NCI-H1105 treated with DMSO at 0.1 percent for 48 hours (cell line): ENCODE results near the gene DSC1.
"Not testable (repeated sequence)": the region's sequence is repeated elsewhere in the genome, so short reads cannot be mapped to it uniquely, and the experiment has no call there.

Source experiments
- DNase-seq: peaks from one replicate; lab custom pipeline; 2025; lab: John Stamatoyannopoulos, UW

DSC1 gene, protein sequence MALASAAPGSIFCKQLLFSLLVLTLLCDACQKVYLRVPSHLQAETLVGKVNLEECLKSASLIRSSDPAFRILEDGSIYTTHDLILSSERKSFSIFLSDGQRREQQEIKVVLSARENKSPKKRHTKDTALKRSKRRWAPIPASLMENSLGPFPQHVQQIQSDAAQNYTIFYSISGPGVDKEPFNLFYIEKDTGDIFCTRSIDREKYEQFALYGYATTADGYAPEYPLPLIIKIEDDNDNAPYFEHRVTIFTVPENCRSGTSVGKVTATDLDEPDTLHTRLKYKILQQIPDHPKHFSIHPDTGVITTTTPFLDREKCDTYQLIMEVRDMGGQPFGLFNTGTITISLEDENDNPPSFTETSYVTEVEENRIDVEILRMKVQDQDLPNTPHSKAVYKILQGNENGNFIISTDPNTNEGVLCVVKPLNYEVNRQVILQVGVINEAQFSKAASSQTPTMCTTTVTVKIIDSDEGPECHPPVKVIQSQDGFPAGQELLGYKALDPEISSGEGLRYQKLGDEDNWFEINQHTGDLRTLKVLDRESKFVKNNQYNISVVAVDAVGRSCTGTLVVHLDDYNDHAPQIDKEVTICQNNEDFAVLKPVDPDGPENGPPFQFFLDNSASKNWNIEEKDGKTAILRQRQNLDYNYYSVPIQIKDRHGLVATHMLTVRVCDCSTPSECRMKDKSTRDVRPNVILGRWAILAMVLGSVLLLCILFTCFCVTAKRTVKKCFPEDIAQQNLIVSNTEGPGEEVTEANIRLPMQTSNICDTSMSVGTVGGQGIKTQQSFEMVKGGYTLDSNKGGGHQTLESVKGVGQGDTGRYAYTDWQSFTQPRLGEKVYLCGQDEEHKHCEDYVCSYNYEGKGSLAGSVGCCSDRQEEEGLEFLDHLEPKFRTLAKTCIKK

DNA sequence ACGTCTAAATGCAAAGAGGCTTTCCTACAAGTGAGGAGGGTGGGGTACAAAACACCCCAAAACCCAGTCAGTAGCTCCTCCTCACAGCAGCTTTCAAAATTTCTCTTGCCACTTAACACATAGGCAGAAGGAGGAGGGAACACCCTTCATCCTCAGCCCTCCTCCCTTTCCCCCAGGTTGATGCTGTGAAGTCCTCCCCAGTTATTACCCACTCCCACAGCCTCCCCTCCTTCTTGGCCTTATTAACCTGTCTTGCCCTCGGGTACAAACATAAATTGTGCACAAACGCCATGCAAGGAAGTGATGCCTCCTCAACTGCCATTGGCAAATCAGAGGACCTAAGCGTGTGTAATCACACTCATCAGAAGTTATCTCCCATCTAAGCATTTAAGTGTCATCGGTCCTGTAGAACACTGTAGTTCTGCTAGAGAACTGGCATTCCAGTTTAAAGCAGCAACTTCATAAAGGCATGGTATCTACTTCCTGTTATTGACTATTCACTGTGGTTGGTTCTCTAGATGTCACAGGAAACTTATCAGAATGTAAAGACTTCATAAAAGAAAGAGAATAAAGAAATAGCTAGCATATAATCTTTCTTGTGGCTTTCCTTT is at the start of gene DSC1:
Gene DSC1, minus strand, starts transcription at position 32 of the 611 bp plus-strand sequence. CDS start 262 bp downstream, outside the sequence.
- no peak for DNase-seq

DNA sequence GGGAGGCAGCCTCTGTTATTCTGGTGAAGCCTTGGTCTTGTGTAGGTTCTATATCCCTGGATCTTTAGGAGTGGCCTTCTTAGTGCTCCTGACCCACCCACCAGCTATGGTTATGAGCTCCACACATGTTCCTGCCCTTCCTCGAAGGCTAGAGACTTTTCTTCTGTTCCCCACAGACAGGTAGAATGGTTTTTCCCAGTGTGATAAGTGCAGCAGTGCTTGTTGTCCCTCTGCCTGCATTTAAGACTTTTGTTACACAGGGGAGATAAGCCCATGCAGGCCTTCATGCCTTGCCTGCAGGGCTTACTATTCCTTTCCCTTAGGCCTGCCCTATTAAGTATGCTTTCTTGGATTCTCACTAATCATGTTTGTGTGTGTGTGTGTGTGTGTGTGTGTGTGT is 48.4 kb upstream of the DSC1 start:
- DNase-seq = no peak

DNA sequence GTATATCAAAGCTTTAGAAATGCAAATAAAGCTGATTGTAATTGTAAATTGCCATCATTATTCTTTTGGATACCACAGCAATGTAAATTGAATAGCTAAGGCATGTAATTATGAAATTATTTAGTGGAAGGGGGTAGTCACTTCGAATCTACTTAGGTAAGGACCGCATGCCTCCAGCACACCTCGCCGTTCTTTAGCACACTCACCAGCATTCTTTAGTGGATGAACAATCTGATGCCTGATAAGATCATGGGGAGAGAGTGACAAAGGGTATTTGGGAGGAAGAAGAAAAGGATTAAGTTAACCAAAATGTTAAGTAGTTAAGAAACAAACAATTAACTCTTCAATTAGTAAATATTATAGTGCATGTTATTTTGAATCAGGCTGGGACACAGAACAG is 46.4 kb upstream of the DSC1 start:
- DNase-seq = no peak

DNA sequence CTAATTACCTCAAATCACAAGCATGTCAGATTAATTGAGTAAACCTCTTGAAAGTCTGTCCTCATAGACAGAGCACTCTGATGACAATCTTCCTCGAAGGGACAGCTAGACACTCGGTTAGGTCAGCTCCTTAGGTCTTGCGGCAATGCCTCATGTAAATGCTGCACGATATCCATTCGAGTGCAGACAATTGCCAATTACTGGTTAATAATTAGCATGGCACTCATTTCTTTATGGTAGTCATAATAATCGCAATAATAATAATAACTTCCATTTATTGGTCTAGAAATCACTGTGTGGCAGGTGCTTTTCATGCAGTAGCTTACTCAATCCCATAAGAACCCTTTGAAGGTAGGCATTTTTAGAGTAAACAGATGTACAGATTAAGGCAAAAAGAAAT is 44.7 kb upstream of the DSC1 start:
- no peak for DNase-seq

DNA sequence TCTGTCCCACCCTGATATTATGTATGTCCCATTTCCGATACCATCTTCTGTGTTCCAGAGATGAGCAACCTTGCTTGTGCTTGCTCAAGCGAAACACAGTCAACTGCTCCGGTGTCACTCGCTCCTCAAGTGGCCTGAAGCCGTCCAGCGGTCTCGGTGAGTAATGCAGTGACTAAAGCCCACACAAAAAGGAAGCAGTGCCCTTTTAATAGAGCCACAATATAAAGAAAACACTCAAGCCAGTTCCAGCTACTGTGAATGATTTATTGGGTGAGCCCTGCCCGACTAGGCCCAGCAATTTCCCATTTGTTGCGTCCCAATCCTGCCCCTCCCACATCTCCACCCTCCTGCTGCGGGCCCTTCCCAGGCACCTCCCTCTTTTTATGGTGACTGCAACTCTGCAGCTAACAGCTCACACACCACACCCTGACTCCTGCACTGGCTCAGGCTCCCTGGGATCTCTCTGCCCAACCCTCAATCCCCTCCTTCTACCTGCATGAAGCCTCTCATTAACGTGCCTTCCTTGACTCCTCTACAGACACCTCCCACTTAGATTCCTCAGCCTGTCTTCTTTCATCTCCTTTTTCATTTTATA is 44.2 kb upstream of the DSC1 start:
- DNase-seq = peak; percentile 8

DNA sequence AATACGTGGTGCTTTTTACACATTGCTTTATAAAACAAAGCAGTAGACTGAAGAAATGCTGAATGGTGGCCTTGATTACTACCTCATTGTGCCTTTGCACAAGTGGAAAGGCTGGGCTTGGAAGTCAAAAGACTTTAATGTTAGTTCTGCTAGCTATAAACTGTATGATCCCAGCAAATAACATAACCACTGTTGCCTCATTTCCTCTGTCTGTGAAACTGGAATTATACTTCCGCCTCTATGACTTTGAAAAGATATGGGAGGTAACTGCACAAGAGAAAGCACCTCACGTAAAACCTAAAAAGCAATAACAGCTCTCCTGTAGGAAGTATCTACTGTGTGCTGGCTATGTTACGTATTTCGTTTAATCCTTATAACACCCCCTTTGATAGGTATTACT is 43.4 kb upstream of the DSC1 start:
- DNase-seq = no peak

DNA sequence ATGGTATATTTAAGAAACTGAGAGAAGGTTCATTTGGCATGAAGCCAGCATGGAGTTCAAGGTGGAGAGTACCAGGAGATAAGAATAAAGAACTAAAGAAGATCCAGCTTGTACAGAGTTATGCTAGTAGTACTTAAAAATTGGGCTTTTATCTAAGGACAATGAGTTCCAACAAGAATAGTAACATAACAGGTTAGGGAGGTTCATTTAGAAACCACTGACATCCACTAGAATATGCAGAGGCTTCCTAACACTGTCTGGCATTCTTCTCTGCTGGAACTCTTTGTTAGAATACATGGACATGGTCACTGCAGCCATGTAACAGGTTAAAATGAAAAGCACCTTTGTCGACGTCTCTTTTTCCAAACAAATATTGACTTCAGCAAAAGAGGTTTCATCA is 42.6 kb upstream of the DSC1 start:
- DNase-seq = no peak

DNA sequence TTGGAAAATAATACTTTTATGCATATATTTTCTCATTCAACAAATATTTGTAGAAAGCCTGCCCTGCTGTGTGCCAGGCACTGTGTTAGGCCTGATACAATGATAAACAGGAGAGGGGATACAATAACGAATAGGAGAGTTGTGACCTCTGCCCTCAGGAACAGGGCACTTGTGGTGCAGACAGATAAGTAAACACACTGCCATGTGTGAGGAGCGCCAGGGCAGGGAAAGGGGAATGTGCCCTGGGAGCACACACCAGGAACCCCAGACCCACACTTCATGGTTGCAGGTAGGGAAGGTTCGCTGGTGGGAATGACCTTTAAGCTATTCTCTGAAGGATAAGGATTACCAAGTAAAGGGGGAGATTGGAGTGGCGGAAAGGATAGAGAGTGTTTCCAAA is 42.2 kb upstream of the DSC1 start:
- no peak for DNase-seq

DNA sequence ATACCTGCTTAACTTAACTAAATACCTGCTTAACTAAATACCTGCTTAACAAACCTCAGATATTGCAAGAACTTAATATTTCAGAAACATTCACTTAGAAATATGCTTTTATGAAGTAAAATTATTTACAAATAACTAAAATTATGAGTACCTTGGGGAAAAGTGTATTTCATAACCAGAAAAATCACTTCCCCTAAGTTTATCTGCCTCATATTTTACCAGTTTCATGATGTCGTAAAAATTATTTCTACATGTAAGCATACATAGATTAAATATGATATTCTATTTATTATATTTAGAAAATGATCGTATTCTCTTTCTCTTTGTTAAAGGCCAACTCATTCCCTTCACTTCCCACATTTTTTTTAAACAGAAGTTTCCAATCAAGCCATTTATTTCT is 41.5 kb upstream of the DSC1 start:
- no peak for DNase-seq

DNA sequence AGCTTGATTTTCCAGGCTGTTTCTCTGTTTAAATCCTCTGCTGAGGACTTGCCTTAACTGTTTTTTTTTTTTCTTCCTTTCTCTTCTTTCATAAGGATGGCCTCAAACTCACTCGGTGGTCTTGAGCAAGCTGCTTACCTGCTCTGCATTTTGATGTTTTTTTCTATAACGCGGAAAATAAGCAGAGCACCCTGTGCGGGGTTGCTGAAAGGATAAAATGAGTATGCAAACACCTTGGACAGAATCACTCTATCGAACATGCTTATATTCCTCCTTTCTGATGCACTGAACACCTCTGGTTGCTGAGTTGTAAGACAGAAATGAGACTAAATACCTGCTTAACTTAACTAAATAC is 41.1 kb upstream of the DSC1 start:
- no peak for DNase-seq

DNA sequence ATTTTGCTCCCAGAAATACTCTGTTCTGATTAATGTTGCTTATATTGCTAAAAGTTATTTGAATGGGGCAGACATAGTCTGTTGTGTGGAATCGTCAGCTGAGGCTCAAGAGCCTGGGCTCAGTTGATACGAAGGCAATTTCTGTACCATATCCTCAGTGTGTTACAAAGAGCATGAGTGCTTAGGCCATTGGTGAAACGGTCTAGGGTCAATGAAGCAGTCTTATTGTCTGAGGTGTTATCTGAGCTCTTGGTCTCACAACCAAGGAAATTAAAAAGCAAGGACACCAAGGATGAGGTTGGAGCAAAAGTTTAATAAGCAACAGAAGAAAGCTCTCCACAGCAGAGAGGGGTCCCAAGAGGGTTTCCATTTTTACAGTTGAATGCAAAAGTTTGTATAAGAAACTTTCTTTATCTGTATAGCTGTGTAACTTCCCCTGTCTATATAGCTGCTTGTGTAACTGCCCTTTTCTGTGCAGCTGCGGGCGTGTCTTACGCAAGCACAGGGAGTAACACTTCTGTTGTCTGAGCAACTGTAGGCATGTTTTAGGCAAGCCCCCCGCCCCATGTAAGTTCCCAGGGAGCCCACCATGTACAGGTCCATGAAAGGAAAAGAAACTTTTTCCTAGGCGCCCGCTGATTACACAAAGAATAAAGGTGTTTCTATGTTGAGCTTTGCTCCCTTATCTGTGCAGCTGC is 40.6 kb upstream of the DSC1 start:
- no peak for DNase-seq

DNA sequence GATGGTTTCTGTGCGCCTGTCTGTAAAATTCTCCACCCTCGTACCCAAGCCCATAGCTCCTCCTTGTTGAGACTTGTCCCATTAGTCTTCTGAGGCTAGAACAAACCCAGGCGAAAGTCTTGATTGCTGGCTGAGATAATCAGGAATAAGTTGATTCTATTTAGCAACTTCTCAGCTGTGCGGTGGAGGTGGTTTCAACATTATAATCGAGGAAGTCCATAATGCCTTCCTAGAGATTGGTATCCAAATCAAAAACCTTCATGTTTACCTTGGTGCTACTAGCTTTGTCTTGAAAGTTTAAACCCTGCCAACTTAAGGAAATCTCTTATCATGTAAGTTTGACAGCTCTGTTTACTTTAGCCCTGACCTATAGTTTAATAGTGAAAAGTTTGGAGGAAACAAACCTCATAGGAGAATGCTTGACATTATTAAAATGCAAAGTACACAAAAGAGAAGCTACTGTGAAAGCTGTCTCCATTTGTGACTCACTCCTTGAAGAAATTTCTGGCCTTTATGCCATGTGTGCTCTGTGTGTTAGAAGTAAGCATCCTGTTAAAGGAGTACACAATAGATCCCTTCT is 36.6 kb upstream of the DSC1 start:
- DNase-seq = no peak

DNA sequence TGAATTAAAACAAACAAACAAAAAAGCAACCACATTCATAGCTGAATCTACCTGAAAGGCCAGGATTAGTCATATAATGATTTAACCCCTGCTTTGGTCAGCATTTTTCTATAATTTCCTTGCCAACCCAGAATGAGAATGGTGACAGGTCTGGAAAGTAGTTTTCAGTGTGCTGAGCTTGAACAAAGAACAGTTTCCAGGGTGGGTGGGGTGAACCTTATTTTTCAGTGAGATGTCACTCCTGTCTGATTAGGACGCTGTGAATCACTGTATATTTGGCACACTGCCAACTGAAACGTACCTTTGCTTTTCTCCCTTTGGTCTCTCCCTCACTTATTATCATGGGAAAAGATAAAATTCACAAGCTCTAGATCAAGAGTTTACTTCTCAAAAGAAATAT is 35.0 kb upstream of the DSC1 start:
- peak; percentile 50 for DNase-seq

DNA sequence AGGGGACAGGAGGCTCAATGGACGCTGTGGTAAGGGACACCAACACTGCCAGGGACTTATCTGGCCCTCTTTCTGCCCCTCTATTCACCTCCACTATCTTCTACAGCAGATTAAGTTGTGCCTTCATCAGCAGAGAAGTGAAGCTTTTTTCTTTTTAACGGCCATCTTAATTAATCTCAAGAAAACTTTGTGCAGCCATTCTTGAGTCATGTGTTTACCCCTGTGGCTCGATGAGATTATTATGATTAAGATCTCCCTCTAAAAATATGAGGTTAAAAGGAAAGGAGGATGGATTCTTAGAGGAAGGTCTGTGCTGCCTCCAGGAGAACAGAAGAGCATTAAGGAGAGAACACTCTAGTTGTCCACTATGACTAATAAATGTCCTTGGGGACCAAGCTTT is 32.4 kb upstream of the DSC1 start:
- no peak for DNase-seq

DNA sequence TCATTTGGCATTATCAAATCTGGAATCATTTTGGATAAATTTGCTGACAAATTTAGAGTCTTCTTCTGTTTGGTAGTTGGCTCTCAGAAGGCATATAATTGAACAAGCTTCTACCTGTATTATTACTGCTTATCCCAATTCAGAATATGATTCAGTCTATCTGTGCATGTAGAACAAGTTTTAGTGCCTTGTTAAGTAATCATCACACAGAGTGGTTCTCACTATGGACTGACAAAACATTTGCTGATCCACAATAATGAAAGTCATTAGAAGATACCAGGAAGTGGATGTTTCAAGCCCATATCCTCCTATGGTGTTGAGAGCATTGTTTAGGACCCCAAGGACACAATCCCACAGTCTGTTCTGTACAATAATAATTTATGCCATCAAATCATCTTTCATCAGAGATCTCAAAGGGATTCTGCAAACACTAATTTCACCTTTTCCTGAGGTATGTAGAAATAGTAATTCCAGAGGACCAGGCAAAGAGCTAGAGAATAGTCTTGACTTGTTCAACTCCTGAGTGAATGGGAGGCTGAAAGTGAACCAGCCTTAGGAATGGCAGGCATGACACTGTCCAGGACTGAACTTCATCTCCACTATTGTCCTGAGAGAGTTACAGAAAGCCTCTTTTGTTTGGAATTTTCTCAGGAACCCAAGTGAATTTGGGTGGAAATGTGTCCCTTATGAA is 29.6 kb upstream of the DSC1 start:
- no peak for DNase-seq

DNA sequence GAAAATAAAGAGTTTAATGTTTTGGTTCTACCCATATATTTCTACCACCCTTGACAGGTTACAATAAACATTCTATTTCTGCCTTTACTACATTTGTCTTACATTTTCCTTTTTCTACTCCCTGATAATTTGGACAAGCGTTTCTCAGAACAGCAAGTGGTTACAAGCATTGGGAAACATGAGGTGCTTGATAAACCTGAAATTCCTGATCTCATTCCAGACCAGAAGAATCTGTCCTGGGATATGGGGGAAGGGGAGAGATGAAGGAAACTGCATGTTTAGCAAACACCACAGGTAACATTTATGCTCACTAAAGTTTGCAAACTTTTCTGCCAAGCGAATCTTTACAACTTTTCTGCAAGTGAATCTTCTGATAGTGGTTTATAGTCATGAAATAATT is 28.3 kb upstream of the DSC1 start:
- no peak for DNase-seq

DNA sequence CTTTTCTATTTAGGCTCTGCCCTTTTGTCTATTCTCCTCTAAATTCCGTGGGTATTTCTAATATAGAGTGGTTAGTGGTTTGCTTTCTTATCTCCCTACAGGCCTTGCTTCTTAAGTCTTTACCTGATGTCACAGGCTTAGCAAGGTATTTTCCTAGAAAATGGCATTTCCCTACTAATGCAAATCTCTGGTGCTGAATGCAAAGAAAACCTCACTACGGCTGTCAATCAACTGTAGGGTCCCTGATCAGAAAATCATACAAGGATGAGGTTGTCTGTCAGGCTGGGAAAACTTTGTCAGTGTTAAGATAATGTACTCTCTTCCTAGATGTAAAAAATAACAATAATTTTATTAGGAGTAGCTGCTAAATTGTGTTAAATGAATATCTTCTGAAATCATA is 27.1 kb upstream of the DSC1 start:
- DNase-seq = no peak

DNA sequence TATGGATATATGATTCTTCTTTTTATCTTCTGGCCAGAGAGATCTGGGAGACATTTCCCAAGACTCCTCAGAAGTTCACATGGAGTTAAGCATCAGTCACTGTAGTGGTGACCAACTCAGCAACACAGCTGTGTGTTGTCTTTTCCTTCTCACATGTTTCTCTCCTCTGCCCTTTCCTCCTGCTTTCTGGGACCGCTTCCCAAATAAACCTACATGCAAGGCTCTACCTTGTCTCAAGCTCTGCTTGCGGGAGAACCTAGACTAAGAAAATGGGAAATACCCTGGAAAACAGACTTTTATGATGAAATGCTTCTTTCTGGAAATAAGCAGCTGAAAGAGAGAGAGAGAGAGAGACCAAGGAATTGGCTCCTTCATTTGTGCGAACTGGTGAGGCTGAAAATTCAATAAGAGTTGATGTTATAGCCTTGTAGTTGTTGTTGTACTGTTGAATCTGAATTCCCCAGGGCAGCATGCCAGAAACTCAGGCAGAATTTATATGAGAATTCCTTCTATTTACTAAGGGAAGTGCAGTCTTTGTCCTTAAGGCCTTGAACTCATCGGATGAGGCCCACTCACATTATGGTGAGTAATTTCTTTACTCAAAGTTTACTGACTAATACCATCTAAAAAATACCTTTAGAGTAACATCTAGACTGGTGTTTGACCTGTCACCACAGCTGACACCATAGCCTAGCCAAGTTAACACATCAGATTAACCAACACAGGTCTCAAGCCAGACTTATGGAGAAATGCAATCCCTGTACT is 22.7 kb upstream of the DSC1 start:
- no peak for DNase-seq

DNA sequence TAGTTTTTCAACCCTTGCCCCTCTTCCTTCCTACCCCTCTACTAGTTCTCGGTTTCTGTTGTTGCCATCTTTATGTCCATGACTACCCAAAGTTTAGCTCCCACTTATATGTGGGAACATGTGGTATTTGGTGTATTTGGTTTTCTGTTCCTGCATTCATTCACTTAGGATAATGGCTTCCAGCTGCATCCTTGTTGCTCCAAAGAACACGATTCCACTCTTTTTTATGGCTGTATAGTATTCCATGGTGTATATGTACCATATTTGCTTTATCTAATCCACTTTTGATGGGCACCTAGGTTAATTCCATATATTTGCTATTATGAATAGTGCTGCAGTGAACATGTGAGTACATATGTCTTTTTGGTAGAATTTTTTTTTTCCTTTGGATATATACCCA is 20.6 kb upstream of the DSC1 start:
- DNase-seq = no peak

DNA sequence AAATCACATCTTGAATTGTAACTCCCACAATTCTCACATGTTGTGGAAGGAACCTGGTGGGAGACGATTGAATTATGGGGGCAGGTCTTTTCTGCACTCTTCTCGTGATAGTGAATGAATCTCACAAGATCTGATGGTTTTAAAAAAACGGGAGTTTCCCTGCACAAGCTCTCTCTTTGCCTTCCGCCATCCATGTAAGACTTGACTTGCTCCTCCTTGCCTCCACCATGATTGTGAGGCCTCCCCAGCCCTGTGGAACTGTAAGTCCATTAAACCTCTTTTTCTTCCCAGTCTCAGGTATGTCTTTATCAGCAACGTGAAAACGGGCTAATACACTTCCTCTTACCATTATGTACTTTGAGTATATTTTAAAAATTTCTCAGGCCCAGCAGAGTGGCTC is 14.7 kb upstream of the DSC1 start:
- DNase-seq = not testable (repeated sequence)
